Fibroblast of lung (primary cell): ENCODE results near the gene OR9A2. TPM values are rescaled to one million over a fixed set of nuclear protein-coding genes. Genes with fewer than 3 reads are reported as not detected.

ENCODE experiments used
- DNase-seq, 2 donors: peaks; one replicate each; pipeline versions ENCODE4 v3.0.0 to v3.0.0-alpha.2; 2010; ENCODE audit warnings: low read depth in 2 of 2
- H2AFZ ChIP-seq: 2 replicates; pipeline ENCODE4 v1.5.1; 2012; ENCODE audit warnings: low read length, control low read depth, inconsistent platforms
- H3K27ac ChIP-seq: 2 replicates; pipeline ENCODE4 v1.5.1; 2011; ENCODE audit warnings: low read length, control low read depth; ENCODE audit not compliant: insufficient read depth
- H3K27me3 ChIP-seq: 2 replicates; pipeline ENCODE4 v1.5.1; 2011; ENCODE audit warnings: mild to moderate bottlenecking, low read length; ENCODE audit not compliant: control insufficient read depth, insufficient read depth
- H3K36me3 ChIP-seq: 2 replicates; pipeline ENCODE4 v1.5.1; 2011; ENCODE audit warnings: low read length; ENCODE audit not compliant: control insufficient read depth, insufficient read depth
- H3K4me1 ChIP-seq: 2 replicates; pipeline ENCODE4 v1.5.1; 2011; ENCODE audit warnings: low read length; ENCODE audit not compliant: control insufficient read depth, insufficient read depth; ENCODE audit errors: extremely low read depth
- H3K4me2 ChIP-seq: 2 replicates; pipeline ENCODE4 v1.5.1; 2011; ENCODE audit warnings: low read length, control low read depth; ENCODE audit not compliant: insufficient read depth; ENCODE audit errors: extremely low read depth
- H3K4me3 ChIP-seq, 4 experiments: fragments of 200-600 bp in 1 of 4; sonication (generic) in 1 of 4; replicated peaks in 1 of 4; 2 replicates each; pipeline ENCODE4 v1.5.1; 2011 to 2016; ENCODE audit warnings: low read length in 4 of 4, low read depth in 3 of 4, mild to moderate bottlenecking in 3 of 4, control low read depth in 2 of 4, inconsistent platforms in 1 of 4, mixed read lengths in 1 of 4; ENCODE audit not compliant: insufficient read depth in 1 of 4; ENCODE audit errors: control extremely low read depth in 1 of 4
- H3K79me2 ChIP-seq: 2 replicates; pipeline ENCODE4 v1.5.1; 2012; ENCODE audit warnings: mild to moderate bottlenecking, low read length, inconsistent platforms; ENCODE audit not compliant: control insufficient read depth, insufficient read depth
- H3K9ac ChIP-seq: 2 replicates; pipeline ENCODE4 v1.5.1; 2011; ENCODE audit warnings: mild to moderate bottlenecking, low read length, control low read depth; ENCODE audit not compliant: insufficient read depth
- H3K9me3 ChIP-seq: 2 replicates; pipeline ENCODE4 v1.5.1; 2012; ENCODE audit warnings: low read depth, low read length; ENCODE audit not compliant: control insufficient read depth, insufficient read depth
- H4K20me1 ChIP-seq: 2 replicates; pipeline ENCODE4 v1.5.1; 2011; ENCODE audit warnings: low read length; ENCODE audit not compliant: control insufficient read depth, insufficient read depth; ENCODE audit errors: extremely low read depth
- EZH2 ChIP-seq: IDR thresholded peaks from 2 replicates; pipeline ENCODE4 v1.5.1; 2012; ENCODE audit warnings: low read length, control low read depth, mild to moderate bottlenecking; ENCODE audit errors: missing control alignments
- polyA plus RNA-seq, 2 donors: library from polyadenylated mRNA; depleted of rRNA in 1 of 2; stranded (reverse) in 1 of 2; unstranded in 1 of 2; fragments of >200 nt; gene quantifications; 2 replicates each; pipeline ENCODE4 v1.2.1, GENCODE V29; 2011 to 2012; ENCODE audit warnings: missing spikeins in 1 of 2
- total RNA-seq: library from RNA; depleted of rRNA; stranded (reverse); fragments of >200 nt; gene quantifications from 2 replicates; pipeline ENCODE4 v1.2.1, GENCODE V29; 2014
- TF ChIP-seq, protein P1 (sequence below), 2 donors: IDR thresholded peaks in 1 of 2; conservative IDR thresholded peaks in 1 of 2; 1 replicate in 1 of 2; 2 replicates in 1 of 2; pipeline ENCODE4 v1.5.1; 2011 to 2012; ENCODE audit warnings: low read length in 2 of 2, control low read depth in 1 of 2, inconsistent platforms in 1 of 2, low read depth in 1 of 2, mild to moderate bottlenecking in 1 of 2

The OR9A2 gene
- total and polyA plus RNA-seq, 2 donors (not counting 1 experiment from before 2014, with no cell fraction given) = not detected

DNA sequence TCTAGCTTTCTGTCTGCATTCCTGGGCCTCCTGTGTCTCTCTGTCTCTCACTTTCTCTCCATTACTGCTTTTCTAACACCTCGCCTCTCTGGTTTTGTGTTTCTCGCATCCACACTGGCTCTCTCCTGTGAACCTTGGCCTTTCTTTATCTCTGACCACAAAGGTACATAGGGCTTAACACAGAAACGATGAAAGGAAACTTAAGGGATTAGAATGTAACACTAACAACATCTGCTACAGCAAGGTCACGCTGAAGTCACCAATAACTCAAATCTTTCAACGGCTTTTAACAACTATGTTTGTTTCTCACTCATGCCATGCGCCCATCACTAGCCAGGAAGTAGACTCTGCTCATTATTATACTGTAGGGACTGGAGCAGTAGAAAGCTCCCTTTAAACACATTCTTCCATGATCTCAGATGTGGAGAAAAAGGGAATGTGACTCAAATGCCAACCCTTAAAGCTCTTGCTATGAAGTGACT, 15.9 kb upstream of the OR9A2 start:
- Histone ChIP-seq H3K4me1 (no peaks in the 10 kb centered on the region), H3K9me3 (no peaks in the 10 kb centered on the region), H3K9ac (no peak overlapping the region), H4K20me1 (no peaks in the 10 kb centered on the region), H3K4me3 (no peak overlapping the region), H2AFZ (no peak overlapping the region), H3K36me3 (no peaks in the 10 kb centered on the region), H3K79me2 (no peaks in the 10 kb centered on the region), H3K27ac (no peak overlapping the region), H3K4me2 (no peak overlapping the region), H3K27me3 (no peaks in the 10 kb centered on the region)
- TF ChIP-seq, protein P1, sequence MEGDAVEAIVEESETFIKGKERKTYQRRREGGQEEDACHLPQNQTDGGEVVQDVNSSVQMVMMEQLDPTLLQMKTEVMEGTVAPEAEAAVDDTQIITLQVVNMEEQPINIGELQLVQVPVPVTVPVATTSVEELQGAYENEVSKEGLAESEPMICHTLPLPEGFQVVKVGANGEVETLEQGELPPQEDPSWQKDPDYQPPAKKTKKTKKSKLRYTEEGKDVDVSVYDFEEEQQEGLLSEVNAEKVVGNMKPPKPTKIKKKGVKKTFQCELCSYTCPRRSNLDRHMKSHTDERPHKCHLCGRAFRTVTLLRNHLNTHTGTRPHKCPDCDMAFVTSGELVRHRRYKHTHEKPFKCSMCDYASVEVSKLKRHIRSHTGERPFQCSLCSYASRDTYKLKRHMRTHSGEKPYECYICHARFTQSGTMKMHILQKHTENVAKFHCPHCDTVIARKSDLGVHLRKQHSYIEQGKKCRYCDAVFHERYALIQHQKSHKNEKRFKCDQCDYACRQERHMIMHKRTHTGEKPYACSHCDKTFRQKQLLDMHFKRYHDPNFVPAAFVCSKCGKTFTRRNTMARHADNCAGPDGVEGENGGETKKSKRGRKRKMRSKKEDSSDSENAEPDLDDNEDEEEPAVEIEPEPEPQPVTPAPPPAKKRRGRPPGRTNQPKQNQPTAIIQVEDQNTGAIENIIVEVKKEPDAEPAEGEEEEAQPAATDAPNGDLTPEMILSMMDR (conservative IDR thresholded peaks at IDR 0.05 in 1 of 2, IDR thresholded peaks at IDR 0.05 in 1 of 2; ENCODE audit: low read depth in 1 of 2, low read length in 2 of 2) = no peak
- TF ChIP-seq EZH2 = no peak
- no peak for DNase-seq

- Histone ChIP-seq H3K4me3 (no peak overlapping the region), H3K27ac (no peak overlapping the region), H2AFZ (no peak overlapping the region), H3K9ac (no peak overlapping the region), H3K4me2 (no peak overlapping the region), H3K4me1 (no peaks in the 10 kb centered on the region), H4K20me1 (no peaks in the 10 kb centered on the region), H3K79me2 (no peaks in the 10 kb centered on the region), H3K36me3 (no peaks in the 10 kb centered on the region), H3K27me3 (no peaks in the 10 kb centered on the region), H3K9me3 (no peaks in the 10 kb centered on the region)
- DNase-seq = no peak
- TF ChIP-seq EZH2 = no peak
- TF ChIP-seq, protein P1 (conservative IDR thresholded peaks at IDR 0.05 in 1 of 2, IDR thresholded peaks at IDR 0.05 in 1 of 2; ENCODE audit: low read depth in 1 of 2, low read length in 2 of 2) = no peak
These were observed 15.3 kb upstream of the OR9A2 start for GRCh38 chr7:143042159-143042789.

GRCh38 chr7:143041346-143041745, 14.4 kb upstream of the OR9A2 start:
- no peaks in the 10 kb centered on the region for H3K27me3 ChIP-seq
- no peak for DNase-seq
- H2AFZ ChIP-seq = no peak overlapping the region
- no peak overlapping the region for H3K4me2 ChIP-seq
- H3K9me3 ChIP-seq = no peaks in the 10 kb centered on the region
- no peaks in the 10 kb centered on the region for H3K4me1 ChIP-seq
- no peak overlapping the region for H3K4me3 ChIP-seq
- H4K20me1 ChIP-seq = no peaks in the 10 kb centered on the region
- TF ChIP-seq EZH2 = no peak
- TF ChIP-seq, protein P1 (conservative IDR thresholded peaks at IDR 0.05 in 1 of 2, IDR thresholded peaks at IDR 0.05 in 1 of 2; ENCODE audit: low read depth in 1 of 2, low read length in 2 of 2) = no peak
- H3K36me3 ChIP-seq = no peaks in the 10 kb centered on the region
- no peak overlapping the region for H3K9ac ChIP-seq
- H3K27ac ChIP-seq = no peak overlapping the region
- no peaks in the 10 kb centered on the region for H3K79me2 ChIP-seq
